ENCODE results near the gene PCDH15.

The PCDH15 gene

GRCh38 chr10:53904506-53905241 lies 896.4 kb downstream of the PCDH15 start:
- no peaks in the 10 kb centered on the region for H3K36me3 ChIP-seq (ENCODE audit: control insufficient read depth, insufficient read depth, low read length)
- H3K27ac ChIP-seq (ENCODE audit: low read depth, low read length), result no peak overlapping the region
- H3K9ac ChIP-seq (ENCODE audit: low read length), result no peak overlapping the region
- H3K4me1 ChIP-seq (ENCODE audit: control insufficient read depth, insufficient read depth, low read length), result no peaks in the 10 kb centered on the region
- no peak overlapping the region for H3K4me3 ChIP-seq (ENCODE audit: low read length)
- H3K27me3 ChIP-seq (ENCODE audit: control insufficient read depth, insufficient read depth, low read length), result no peaks in the 10 kb centered on the region

GRCh38 chr10:53903756-53904155 lies 897.3 kb downstream of the PCDH15 start:
- no peak overlapping the region for H3K4me3 ChIP-seq (ENCODE audit: low read length)
- H3K27ac ChIP-seq (ENCODE audit: low read depth, low read length), result no peak overlapping the region
- H3K4me1 ChIP-seq (ENCODE audit: control insufficient read depth, insufficient read depth, low read length), result no peaks in the 10 kb centered on the region
- H3K27me3 ChIP-seq (ENCODE audit: control insufficient read depth, insufficient read depth, low read length), result no peaks in the 10 kb centered on the region
- no peak overlapping the region for H3K9ac ChIP-seq (ENCODE audit: low read length)
- H3K36me3 ChIP-seq (ENCODE audit: control insufficient read depth, insufficient read depth, low read length), result no peaks in the 10 kb centered on the region

- H3K9ac ChIP-seq (ENCODE audit: low read length), result no peak overlapping the region
- H3K27me3 ChIP-seq (ENCODE audit: control insufficient read depth, insufficient read depth, low read length), result no peaks in the 10 kb centered on the region
- no peak overlapping the region for H3K4me3 ChIP-seq (ENCODE audit: low read length)
- no peaks in the 10 kb centered on the region for H3K4me1 ChIP-seq (ENCODE audit: control insufficient read depth, insufficient read depth, low read length)
- H3K36me3 ChIP-seq (ENCODE audit: control insufficient read depth, insufficient read depth, low read length), result no peaks in the 10 kb centered on the region
- no peak overlapping the region for H3K27ac ChIP-seq (ENCODE audit: low read depth, low read length)
Observed at GRCh38 chr10:53899463-53900160, 901.4 kb downstream of the PCDH15 start.

- Histone ChIP-seq H3K27me3 (ENCODE audit: control insufficient read depth, insufficient read depth, low read length) (no peaks in the 10 kb centered on the region), H3K4me3 (ENCODE audit: low read length) (no peak overlapping the region), H3K4me1 (ENCODE audit: control insufficient read depth, insufficient read depth, low read length) (no peaks in the 10 kb centered on the region), H3K36me3 (ENCODE audit: control insufficient read depth, insufficient read depth, low read length) (no peaks in the 10 kb centered on the region), H3K9ac (ENCODE audit: low read length) (no peak overlapping the region), H3K27ac (ENCODE audit: low read depth, low read length) (no peak overlapping the region)
Observed at GRCh38 chr10:53898532-53898931, 902.5 kb downstream of the PCDH15 start.

GRCh38 chr10:53894145-53894544 lies 906.9 kb downstream of the PCDH15 start:
- no peaks in the 10 kb centered on the region for H3K27me3 ChIP-seq (ENCODE audit: control insufficient read depth, insufficient read depth, low read length)

GRCh38 chr10:53893061-53893460 lies 908.0 kb downstream of the PCDH15 start:
- H3K4me1 ChIP-seq (ENCODE audit: control insufficient read depth, insufficient read depth, low read length), result no peaks in the 10 kb centered on the region
- no peaks in the 10 kb centered on the region for H3K36me3 ChIP-seq (ENCODE audit: control insufficient read depth, insufficient read depth, low read length)
- H3K4me3 ChIP-seq (ENCODE audit: low read length), result no peak overlapping the region
- no peak overlapping the region for H3K27ac ChIP-seq (ENCODE audit: low read depth, low read length)
- H3K9ac ChIP-seq (ENCODE audit: low read length), result no peak overlapping the region
- no peaks in the 10 kb centered on the region for H3K27me3 ChIP-seq (ENCODE audit: control insufficient read depth, insufficient read depth, low read length)

More at GRCh38 chr10:53894145-53894544, 906.9 kb downstream of the PCDH15 start:
- Histone ChIP-seq H3K36me3 (ENCODE audit: control insufficient read depth, insufficient read depth, low read length) (no peaks in the 10 kb centered on the region), H3K9ac (ENCODE audit: low read length) (no peak overlapping the region), H3K4me1 (ENCODE audit: control insufficient read depth, insufficient read depth, low read length) (no peaks in the 10 kb centered on the region), H3K27ac (ENCODE audit: low read depth, low read length) (no peak overlapping the region), H3K4me3 (ENCODE audit: low read length) (no peak overlapping the region)

GRCh38 chr10:53886325-53887300 lies 914.4 kb downstream of the PCDH15 start:
- no peak overlapping the region for H3K27ac ChIP-seq (ENCODE audit: low read depth, low read length)

GRCh38 chr10:53864846-53865245 lies 936.2 kb downstream of the PCDH15 start:
- H3K27me3 ChIP-seq (ENCODE audit: control insufficient read depth, insufficient read depth, low read length), result no peaks in the 10 kb centered on the region
- H3K4me3 ChIP-seq (ENCODE audit: low read length), result no peak overlapping the region
- no peaks in the 10 kb centered on the region for H3K4me1 ChIP-seq (ENCODE audit: control insufficient read depth, insufficient read depth, low read length)

More at GRCh38 chr10:53886325-53887300, 914.4 kb downstream of the PCDH15 start:
- Histone ChIP-seq H3K36me3 (ENCODE audit: control insufficient read depth, insufficient read depth, low read length) (no peaks in the 10 kb centered on the region), H3K9ac (ENCODE audit: low read length) (no peak overlapping the region), H3K27me3 (ENCODE audit: control insufficient read depth, insufficient read depth, low read length) (no peaks in the 10 kb centered on the region), H3K4me3 (ENCODE audit: low read length) (no peak overlapping the region), H3K4me1 (ENCODE audit: control insufficient read depth, insufficient read depth, low read length) (no peaks in the 10 kb centered on the region)

GRCh38 chr10:53852450-53853175 lies 948.4 kb downstream of the PCDH15 start:
- no peaks in the 10 kb centered on the region for H3K36me3 ChIP-seq (ENCODE audit: control insufficient read depth, insufficient read depth, low read length)
- H3K4me1 ChIP-seq (ENCODE audit: control insufficient read depth, insufficient read depth, low read length), result no peaks in the 10 kb centered on the region
- H3K4me3 ChIP-seq (ENCODE audit: low read length), result no peak overlapping the region
- H3K9ac ChIP-seq (ENCODE audit: low read length), result no peak overlapping the region
- H3K27me3 ChIP-seq (ENCODE audit: control insufficient read depth, insufficient read depth, low read length), result no peaks in the 10 kb centered on the region
- no peak overlapping the region for H3K27ac ChIP-seq (ENCODE audit: low read depth, low read length)

More at GRCh38 chr10:53864846-53865245, 936.2 kb downstream of the PCDH15 start:
- Histone ChIP-seq H3K36me3 (ENCODE audit: control insufficient read depth, insufficient read depth, low read length) (no peaks in the 10 kb centered on the region), H3K27ac (ENCODE audit: low read depth, low read length) (no peak overlapping the region), H3K9ac (ENCODE audit: low read length) (no peak overlapping the region)

- Histone ChIP-seq H3K36me3 (ENCODE audit: control insufficient read depth, insufficient read depth, low read length) (no peaks in the 10 kb centered on the region), H3K27me3 (ENCODE audit: control insufficient read depth, insufficient read depth, low read length) (no peaks in the 10 kb centered on the region), H3K9ac (ENCODE audit: low read length) (no peak overlapping the region), H3K4me1 (ENCODE audit: control insufficient read depth, insufficient read depth, low read length) (no peaks in the 10 kb centered on the region), H3K4me3 (ENCODE audit: low read length) (no peak overlapping the region), H3K27ac (ENCODE audit: low read depth, low read length) (no peak overlapping the region)
Observed at GRCh38 chr10:53846809-53847208, 954.2 kb downstream of the PCDH15 start.

GRCh38 chr10:53843736-53844362 lies 957.2 kb downstream of the PCDH15 start:
- no peak overlapping the region for H3K27ac ChIP-seq (ENCODE audit: low read depth, low read length)
- H3K4me3 ChIP-seq (ENCODE audit: low read length), result no peak overlapping the region

More at GRCh38 chr10:53843736-53844362, 957.2 kb downstream of the PCDH15 start:
- H3K4me1 ChIP-seq (ENCODE audit: control insufficient read depth, insufficient read depth, low read length), result no peaks in the 10 kb centered on the region
- H3K27me3 ChIP-seq (ENCODE audit: control insufficient read depth, insufficient read depth, low read length), result no peaks in the 10 kb centered on the region
- H3K9ac ChIP-seq (ENCODE audit: low read length), result no peak overlapping the region
- H3K36me3 ChIP-seq (ENCODE audit: control insufficient read depth, insufficient read depth, low read length), result no peaks in the 10 kb centered on the region
